SH-SY5Y (cell line): ENCODE measurements around the gene GRID2.

ENCODE experiments used
- GATA2 ChIP-seq: IDR thresholded peaks from 2 replicates; pipeline ENCODE4 v1.6.1; 2011; ENCODE audit warnings: mild to moderate bottlenecking, low read depth, low read length
- GATA3 ChIP-seq: IDR thresholded peaks from 2 replicates; pipeline ENCODE4 v1.6.1; 2011; ENCODE audit warnings: low read depth, mild to moderate bottlenecking, low read length, moderate library complexity

The GRID2 gene

GRCh38 chr4:93216646-93217045, 912.9 kb downstream of the GRID2 start:
- no peak for TF ChIP-seq GATA2
- TF ChIP-seq GATA3: no peak

GRCh38 chr4:93217431-93217830, 913.7 kb downstream of the GRID2 start:
- TF ChIP-seq GATA2: no peak

DNA sequence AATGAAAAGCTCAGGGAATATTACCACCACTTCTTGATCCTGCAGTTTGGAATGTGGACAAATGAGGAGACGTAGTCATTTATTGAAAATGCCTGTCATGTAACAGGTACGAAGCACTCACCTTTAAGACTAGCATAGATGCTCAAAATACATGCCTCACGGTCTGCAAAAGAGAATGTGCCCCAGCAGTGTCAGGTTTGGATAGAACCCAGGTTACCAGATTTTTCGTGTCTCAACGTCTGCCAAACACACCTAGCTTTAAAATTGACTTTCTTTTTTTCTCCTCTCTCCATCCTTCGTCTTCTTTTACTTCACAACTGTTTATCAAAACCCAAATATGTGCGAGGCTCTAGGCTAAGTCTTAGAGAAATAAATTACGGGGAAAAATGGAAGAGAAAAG, 918.0 kb downstream of the GRID2 start:
- no peak for TF ChIP-seq GATA3

GRCh38 chr4:93228021-93228420, 924.3 kb downstream of the GRID2 start:
- TF ChIP-seq GATA3 (no peak), GATA2 (no peak)

- no peak for TF ChIP-seq GATA3
- TF ChIP-seq GATA2: no peak
Observed at GRCh38 chr4:93232883-93233282, 929.1 kb downstream of the GRID2 start.

DNA sequence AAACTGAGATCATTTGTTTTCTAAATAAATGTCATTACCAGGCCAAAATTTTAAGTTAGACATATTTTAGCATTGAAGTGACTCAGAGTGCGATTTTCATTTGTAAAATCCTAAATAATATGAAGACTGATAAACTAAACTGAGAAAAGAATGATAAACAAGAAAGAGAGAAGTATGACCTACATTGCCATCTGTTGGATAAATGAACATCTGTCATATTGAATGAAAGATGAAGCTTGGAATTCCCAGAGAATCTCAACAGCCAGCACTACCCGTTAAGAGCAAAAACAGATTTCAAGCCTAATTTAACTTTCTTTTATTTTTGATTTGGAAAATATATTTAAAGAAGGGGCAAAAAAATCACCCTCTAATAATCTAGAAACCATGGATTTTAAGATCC, 933.8 kb downstream of the GRID2 start:
- TF ChIP-seq GATA2 (no peak), GATA3 (no peak)

- TF ChIP-seq GATA3 (no peak), GATA2 (no peak)
Observed at GRCh38 chr4:93243262-93243661, 939.5 kb downstream of the GRID2 start.

GRCh38 chr4:93261207-93261606, 957.4 kb downstream of the GRID2 start:
- no peak for TF ChIP-seq GATA2
- no peak for TF ChIP-seq GATA3

- TF ChIP-seq GATA2 (no peak), GATA3 (no peak)
Observed at GRCh38 chr4:93263166-93263565, 959.4 kb downstream of the GRID2 start.

DNA sequence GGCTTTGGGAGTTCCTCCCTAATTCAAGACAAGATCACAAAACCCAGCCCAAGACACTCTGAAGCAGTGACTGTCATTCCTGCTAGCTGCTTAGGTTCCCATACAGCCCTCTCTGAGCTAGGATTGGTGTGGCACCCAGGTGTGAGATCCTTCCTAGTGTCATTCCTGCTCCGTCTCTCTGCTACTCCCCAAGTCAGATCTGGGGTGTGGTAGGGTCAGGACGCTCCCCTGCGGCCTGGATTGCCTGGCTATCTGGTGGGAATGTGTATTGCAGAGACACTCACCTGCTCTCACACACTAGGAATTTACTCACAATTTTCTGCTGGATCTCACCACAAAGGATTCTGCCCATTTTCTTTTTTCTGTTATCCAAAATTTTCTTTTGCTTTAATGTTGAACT, 964.0 kb downstream of the GRID2 start:
- TF ChIP-seq GATA2 (no peak), GATA3 (no peak)

- TF ChIP-seq GATA3: no peak
- TF ChIP-seq GATA2: no peak
Observed at GRCh38 chr4:93285346-93285745, 981.6 kb downstream of the GRID2 start.

DNA sequence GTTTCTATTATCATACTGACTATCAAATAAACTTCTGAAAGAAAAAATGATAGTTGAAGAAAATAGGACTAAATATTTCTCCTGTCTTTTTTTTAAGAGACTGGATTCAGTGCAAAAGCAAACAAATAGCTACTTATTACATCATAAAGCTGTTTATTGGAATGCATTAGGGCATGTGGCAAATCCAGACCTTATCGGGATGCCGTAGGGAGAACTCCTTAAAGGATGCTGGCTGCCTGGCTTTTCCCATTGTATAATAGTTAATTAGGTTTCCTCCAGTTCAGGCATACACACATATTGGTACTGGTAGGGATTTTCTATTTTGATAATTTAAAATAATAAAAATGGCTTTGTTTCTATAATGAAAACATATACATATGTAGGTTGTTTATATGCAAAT, 985.5 kb downstream of the GRID2 start:
- TF ChIP-seq GATA2 (0 out of 2 replicates have a peak, but pooled peaks have one; percentile 9), GATA3 (no peak)

DNA sequence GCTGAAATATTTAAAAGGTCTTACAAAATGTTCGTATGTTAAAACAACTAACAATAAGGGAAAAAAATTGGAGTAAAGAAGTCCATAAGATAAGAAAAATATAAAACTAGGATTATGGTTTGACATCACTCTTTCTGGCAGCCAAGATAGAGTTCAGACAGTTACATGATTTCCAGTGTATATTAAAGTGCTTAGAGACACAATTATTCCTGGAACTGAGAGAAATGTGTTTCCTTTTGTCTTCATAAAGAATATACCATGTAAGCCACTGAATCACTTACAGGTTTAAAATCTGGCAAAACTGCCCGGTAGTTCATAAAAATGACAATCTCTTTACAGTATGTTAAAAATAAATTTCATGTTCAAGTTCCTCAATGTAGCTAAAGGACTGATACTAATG, 986.1 kb downstream of the GRID2 start:
- TF ChIP-seq GATA2 (no peak), GATA3 (no peak)

GRCh38 chr4:93299118-93299517, 995.4 kb downstream of the GRID2 start:
- no peak for TF ChIP-seq GATA2
- TF ChIP-seq GATA3: no peak

- TF ChIP-seq GATA2 (no peak), GATA3 (no peak)
Observed at GRCh38 chr4:93302310-93302709, 998.5 kb downstream of the GRID2 start.

DNA sequence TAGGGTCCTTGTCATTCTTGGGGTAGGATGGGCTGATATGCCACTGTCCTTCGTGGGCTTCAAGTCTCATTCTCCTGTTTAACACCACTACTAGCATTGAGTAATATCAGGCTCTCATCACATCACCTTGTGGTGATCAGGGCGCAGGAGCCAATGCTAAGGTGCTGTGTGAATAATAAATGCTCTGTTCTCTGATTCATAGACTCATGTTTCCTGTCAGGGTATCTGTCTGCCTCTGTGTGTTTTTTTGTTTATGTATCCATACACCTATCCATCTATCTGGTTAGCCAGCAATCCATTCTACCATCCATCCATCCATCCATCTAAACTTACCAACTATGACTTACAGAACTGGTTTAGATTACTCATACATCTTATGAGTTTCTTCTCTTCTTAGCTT, 999.7 kb downstream of the GRID2 start:
- TF ChIP-seq GATA3: no peak
- no peak for TF ChIP-seq GATA2

DNA sequence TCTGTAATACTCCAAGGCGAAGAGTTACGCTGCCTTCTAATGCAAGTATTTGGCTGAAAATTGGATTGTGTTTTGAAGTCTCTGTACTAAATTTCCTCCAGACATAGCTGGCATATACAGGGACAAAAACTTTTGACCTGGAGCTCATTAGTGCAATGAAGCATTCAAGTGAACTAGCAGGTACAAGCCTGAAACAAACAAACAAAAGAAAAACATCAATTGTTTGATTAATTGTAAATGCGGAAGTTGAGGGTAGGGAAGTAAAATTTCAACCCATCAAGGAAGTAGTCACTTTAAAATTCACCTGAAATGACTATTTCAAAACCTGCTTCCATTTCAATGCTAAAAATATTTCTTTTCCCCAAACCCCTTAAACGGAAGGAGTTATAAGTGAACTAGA, 1008.5 kb downstream of the GRID2 start:
- TF ChIP-seq GATA2 (no peak), GATA3 (no peak)

- TF ChIP-seq GATA2 (no peak), GATA3 (no peak)
Observed at GRCh38 chr4:93313197-93313596, 1009.4 kb downstream of the GRID2 start.
